SK-N-SH (cell line): Measurements from ENCODE around the gene DENND6A. TPM values are rescaled to one million over a fixed set of nuclear protein-coding genes. Genes with fewer than 3 reads are reported as not detected.

Source experiments
- CTCF ChIA-PET: fragments of 300-600, 350-600 bp; formaldehyde crosslinking; extraction: SDS; loops from one replicate; lab custom pipeline; 2021; lab: Yijun Ruan, JAX
- POLR2A ChIA-PET: fragments of 350-600 bp; sonication (Branson Sonifier 250); formaldehyde crosslinking; extraction: SDS; loops from one replicate; lab custom pipeline; 2020; ENCODE audit warnings: antibody characterized with exemption, inconsistent platforms; lab: Yijun Ruan, JAX
- DNase-seq: peaks from one replicate; pipeline ENCODE4 v3.0.0; 2012
- H2AFZ ChIP-seq: fragments of 200-600 bp; sonication (generic); 2 replicates; pipeline ENCODE4 v1.8.1; 2016; ENCODE audit warnings: antibody characterized with exemption, mild to moderate bottlenecking, low read depth
- H3F3A ChIP-seq: fragments of 200-600 bp; sonication (generic); replicated peaks from 2 replicates; pipeline ENCODE3; 2016; ENCODE audit warnings: antibody characterized with exemption, mild to moderate bottlenecking; ENCODE audit not compliant: insufficient read depth
- H3K27ac ChIP-seq, 2 experiments: fragments of 200-500 bp in 1 of 2; fragments of 200-600 bp in 1 of 2; sonication (Bioruptor generic) in 1 of 2; sonication (generic), shearing (Covaris generic) in 1 of 2; 2 replicates each; pipeline versions ENCODE4 v1.5.1 to v1.6.1; 2014 to 2016; ENCODE audit warnings: low read depth in 2 of 2, inconsistent platforms in 1 of 2, low read length in 1 of 2, mild to moderate bottlenecking in 1 of 2, mixed read lengths in 1 of 2
- H3K27me3 ChIP-seq: fragments of 200-600 bp; sonication (generic), shearing (Covaris generic); 2 replicates; pipeline ENCODE4 v1.6.1; 2016; ENCODE audit warnings: mixed run types; ENCODE audit not compliant: insufficient read depth
- H3K36me3 ChIP-seq, 2 experiments: fragments of 200-500 bp in 1 of 2; fragments of 200-600 bp in 1 of 2; sonication (Bioruptor generic) in 1 of 2; sonication (generic) in 1 of 2; replicated peaks in 1 of 2; 2 replicates each; pipeline versions ENCODE3 to v1.5.1; 2014 to 2016; ENCODE audit warnings: low read length in 1 of 2, mild to moderate bottlenecking in 1 of 2; ENCODE audit not compliant: insufficient read depth in 2 of 2, control insufficient read depth in 1 of 2
- H3K4me1 ChIP-seq, 2 experiments: fragments of 200-500 bp in 1 of 2; fragments of 200-600 bp in 1 of 2; sonication (Bioruptor generic) in 1 of 2; sonication (generic), shearing (Covaris generic) in 1 of 2; 2 replicates each; pipeline versions ENCODE4 v1.5.1 to v1.6.1; 2014 to 2016; ENCODE audit warnings: low read depth in 1 of 2, low read length in 1 of 2, mixed run types in 1 of 2; ENCODE audit not compliant: insufficient read depth in 2 of 2, control insufficient read depth in 1 of 2
- H3K4me2 ChIP-seq: fragments of 200-600 bp; sonication (generic), shearing (Covaris generic); 2 replicates; pipeline ENCODE4 v1.6.1; 2017; ENCODE audit warnings: mixed run types
- H3K4me3 ChIP-seq, 2 experiments: fragments of 200-500 bp in 1 of 2; fragments of 200-600 bp in 1 of 2; sonication (Bioruptor generic) in 1 of 2; sonication (generic), shearing (Covaris generic) in 1 of 2; 2 replicates each; pipeline versions ENCODE4 v1.5.1 to v1.8.1; 2014 to 2016; ENCODE audit warnings: low read depth in 2 of 2, inconsistent platforms in 1 of 2, low read length in 1 of 2, mild to moderate bottlenecking in 1 of 2, mixed read lengths in 1 of 2, moderate library complexity in 1 of 2
- H3K79me2 ChIP-seq: fragments of 200-600 bp; sonication (generic); 2 replicates; pipeline ENCODE4 v1.8.1; 2017; ENCODE audit warnings: mild to moderate bottlenecking; ENCODE audit not compliant: insufficient read depth
- H3K9ac ChIP-seq: fragments of 200-600 bp; sonication (generic); 2 replicates; pipeline ENCODE4 v1.6.1; 2017; ENCODE audit warnings: mixed run types
- H3K9me2 ChIP-seq: fragments of 200-600 bp; sonication (generic); 2 replicates; pipeline ENCODE4 v1.6.1; 2017; ENCODE audit warnings: mixed run types
- H3K9me3 ChIP-seq: fragments of 200-600 bp; sonication (generic); 2 replicates; pipeline ENCODE4 v1.6.1; 2017; ENCODE audit warnings: mixed run types, mild to moderate bottlenecking, moderate library complexity
- H4K20me1 ChIP-seq: fragments of 200-600 bp; sonication (generic); 2 replicates; pipeline ENCODE4 v1.6.1; 2017; ENCODE audit warnings: mild to moderate bottlenecking, mixed run types; ENCODE audit not compliant: insufficient read depth
- CHD2 ChIP-seq: fragments of 150-350 bp; IDR thresholded peaks from 2 replicates; pipeline ENCODE4 v1.6.1; 2018; ENCODE audit warnings: low read length; ENCODE audit not compliant: partially characterized antibody
- CTCF ChIP-seq: fragments of 200-600 bp; sonication (generic); IDR thresholded peaks from 2 replicates; pipeline ENCODE4 v1.6.1; 2017; ENCODE audit warnings: antibody characterized with exemption, mild to moderate bottlenecking, moderate library complexity
- ELF1 ChIP-seq: IDR thresholded peaks from 2 replicates; pipeline ENCODE4 v1.4.0; 2012
- EZH2phosphoT487 ChIP-seq: fragments of 200-600 bp; sonication (generic); IDR thresholded peaks from 2 replicates; pipeline ENCODE4 v1.6.1; 2017; ENCODE audit warnings: low read depth, mixed run types, mild to moderate bottlenecking, antibody characterized with exemption, moderate library complexity, borderline replicate concordance
- FOSL2 ChIP-seq: IDR thresholded peaks from 2 replicates; pipeline ENCODE4 v1.4.0; 2012; ENCODE audit warnings: low read depth, mild to moderate bottlenecking, moderate library complexity, borderline replicate concordance
- GABPA ChIP-seq: IDR thresholded peaks from 2 replicates; pipeline ENCODE4 v1.4.0; 2012; ENCODE audit warnings: low read depth, mild to moderate bottlenecking
- IRF3 ChIP-seq: fragments of 150-350 bp; IDR thresholded peaks from 2 replicates; pipeline ENCODE4 v1.6.1; 2016; ENCODE audit warnings: mild to moderate bottlenecking, low read depth, low read length
- JUND ChIP-seq: IDR thresholded peaks from 2 replicates; pipeline ENCODE4 v1.4.0; 2012
- MEF2A ChIP-seq: IDR thresholded peaks from 2 replicates; pipeline ENCODE4 v1.4.0; 2012; ENCODE audit warnings: low read depth, borderline replicate concordance
- MXI1 ChIP-seq: IDR thresholded peaks from 2 replicates; pipeline ENCODE4 v1.6.1; 2012; ENCODE audit warnings: mild to moderate bottlenecking, low read depth, low read length, improper control_type of control experiment
- NFIC ChIP-seq: IDR thresholded peaks from 2 replicates; pipeline ENCODE4 v1.4.0; 2012; ENCODE audit warnings: borderline replicate concordance
- RCOR1 ChIP-seq: fragments of 150-350 bp; IDR thresholded peaks from 2 replicates; pipeline ENCODE4 v1.6.1; 2017; ENCODE audit warnings: antibody characterized with exemption, low read length
- RXRA ChIP-seq: IDR thresholded peaks from 2 replicates; pipeline ENCODE4 v1.4.0; 2012; ENCODE audit warnings: low read depth, mild to moderate bottlenecking, borderline replicate concordance
- SIN3A ChIP-seq: IDR thresholded peaks from 2 replicates; pipeline ENCODE4 v1.6.1; 2012; ENCODE audit warnings: low read depth, mild to moderate bottlenecking, low read length, moderate library complexity, borderline replicate concordance
- TAF1 ChIP-seq: IDR thresholded peaks from 2 replicates; pipeline ENCODE4 v1.6.1; 2012; ENCODE audit warnings: low read depth, mild to moderate bottlenecking, low read length, moderate library complexity, borderline replicate concordance
- TCF12 ChIP-seq: IDR thresholded peaks from 2 replicates; pipeline ENCODE4 v1.4.0; 2012
- USF2 ChIP-seq: fragments of 150-350 bp; IDR thresholded peaks from 2 replicates; pipeline ENCODE4 v1.6.1; 2017; ENCODE audit warnings: antibody characterized with exemption, low read length, low read depth, borderline replicate concordance
- ZBTB33 ChIP-seq: IDR thresholded peaks from 2 replicates; pipeline ENCODE4 v1.4.0; 2012; ENCODE audit warnings: low read depth, borderline replicate concordance
- WGBS: methylation state at CpG from one replicate; pipeline ENCODE4 v1.1.6; 2017; ENCODE audit warnings: low lambda C conversion rate; 5-methylcytosine and 5-hydroxymethylcytosine counted together
- polyA plus RNA-seq, 3 experiments: library from polyadenylated mRNA; depleted of rRNA; stranded (reverse); fragments of >200 nt; gene quantifications; 2 replicates each; pipeline ENCODE4 v1.2.3, GENCODE V29; 2012
- TF ChIP-seq, protein P1 (sequence below): IDR thresholded peaks from 2 replicates; pipeline ENCODE4 v1.4.0; 2012; ENCODE audit warnings: low read depth

The DENND6A gene
- polyA plus RNA-seq, 1 of the 3 experiments (the other 2 are of a cell fraction), result 5.8 TPM

DNA sequence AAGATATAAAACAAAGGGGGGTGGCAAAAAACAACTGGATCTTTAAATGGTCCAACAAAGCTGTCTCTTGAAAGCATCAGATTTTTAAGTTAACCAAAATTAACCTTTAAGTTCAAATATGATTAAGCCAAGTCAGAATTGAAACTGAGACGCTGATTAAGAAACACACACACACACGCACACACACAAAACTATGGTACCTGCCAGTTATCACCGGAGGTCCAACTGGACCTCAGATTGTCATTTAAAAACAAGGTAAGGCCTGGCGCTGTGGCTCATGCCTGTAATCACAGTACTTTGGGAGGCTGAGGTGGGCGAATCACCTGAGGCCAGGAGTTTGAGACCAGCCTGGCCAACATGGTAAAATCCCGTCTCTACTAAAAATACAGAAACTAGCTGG, 106.1 kb downstream of the DENND6A start:
- ChIA-PET CTCF (interaction anchor here (0.6 to 1.1 kb wide), 2 partner anchors 33 to 59 kb away, joined by 3 read pairs; no protein-coding TSS in a partner anchor), POLR2A (no interaction called here)
- H3K4me1 ChIP-seq, result no peaks in the 10 kb centered on the region; a peak in 2 of 4 replicates
- H3K79me2 ChIP-seq, result peaks cover 100% of the 10 kb centered on the region
- H2AFZ ChIP-seq, result no peak overlapping the region
- no peak overlapping the region for H3K9ac ChIP-seq
- no peaks in the 10 kb centered on the region for H3K9me2 ChIP-seq
- no peaks in the 10 kb centered on the region for H3K9me3 ChIP-seq
- WGBS, result 79% methylated on average over 6 of the region's 6 CpGs
- no peaks in the 10 kb centered on the region for H3K27me3 ChIP-seq
- H3K4me2 ChIP-seq, result no peak overlapping the region
- DNase-seq, result no peak
- H3F3A ChIP-seq, result peaks cover 29% of the 10 kb centered on the region
- H4K20me1 ChIP-seq, result peaks cover 100% of the 10 kb centered on the region
- peaks cover 17 to 76% of the 10 kb centered on the region in 2 experiments for H3K36me3 ChIP-seq
- H3K4me3 ChIP-seq, result no peak overlapping the region
- TF ChIP-seq GABPA, result no peak
- TF ChIP-seq, protein P1, sequence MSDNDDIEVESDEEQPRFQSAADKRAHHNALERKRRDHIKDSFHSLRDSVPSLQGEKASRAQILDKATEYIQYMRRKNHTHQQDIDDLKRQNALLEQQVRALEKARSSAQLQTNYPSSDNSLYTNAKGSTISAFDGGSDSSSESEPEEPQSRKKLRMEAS, result no peak
- TF ChIP-seq RXRA, result no peak
- TF ChIP-seq MEF2A, result no peak
- TF ChIP-seq IRF3, result no peak
- TF ChIP-seq USF2, result no peak
- TF ChIP-seq TCF12, result no peak
- TF ChIP-seq ELF1, result no peak
- no peak for TF ChIP-seq JUND
- no peak for TF ChIP-seq TAF1
- no peak for TF ChIP-seq CTCF
- no peak for TF ChIP-seq SIN3A
- TF ChIP-seq CHD2, result no peak
- no peak for TF ChIP-seq RCOR1
- no peak for TF ChIP-seq FOSL2
- no peak for TF ChIP-seq NFIC
- TF ChIP-seq ZBTB33, result no peak
- no peak for TF ChIP-seq EZH2phosphoT487
- no peak for TF ChIP-seq MXI1
- H3K27ac ChIP-seq, result no peak overlapping the region
